Measurements from ENCODE around the gene MAPT.

Gene MAPT

GRCh38 chr17:45889579-45889978 lies 4.8 kb upstream of the MAPT start:
- Mint-ChIP-seq H3K9me3 (peaks cover 9% of the 10 kb centered on the region), H3K4me1 (no peaks in the 10 kb centered on the region), H3K4me3 (no peak overlapping the region), H3K36me3 (ENCODE audit: low read depth) (no peaks in the 10 kb centered on the region), H3K27ac (no peak overlapping the region), H3K27me3 (ENCODE audit: low read depth, poor library complexity) (peaks cover 73% of the 10 kb centered on the region)
- no peak for TF ChIP-seq CTCF (IDR thresholded peaks at IDR 0.05)
- peak; percentile 11 for DNase-seq

- TF ChIP-seq CTCF (IDR thresholded peaks at IDR 0.05) = no peak
- Mint-ChIP-seq H3K27ac (no peak overlapping the region), H3K36me3 (ENCODE audit: low read depth) (no peaks in the 10 kb centered on the region), H3K4me1 (peaks cover 18% of the 10 kb centered on the region), H3K4me3 (peak overlapping the region; percentile 77), H3K9me3 (peaks cover 9% of the 10 kb centered on the region), H3K27me3 (ENCODE audit: low read depth, poor library complexity) (peaks cover 96% of the 10 kb centered on the region)
- no peak for DNase-seq
Measured at GRCh38 chr17:45893725-45894021, 681 bp upstream of the MAPT start.

- peak overlapping the region; percentile 84 for H3K4me3 Mint-ChIP-seq
- H3K27ac Mint-ChIP-seq = no peak overlapping the region
- no peaks in the 10 kb centered on the region for H3K36me3 Mint-ChIP-seq (ENCODE audit: low read depth)
- peaks cover 20% of the 10 kb centered on the region for H3K4me1 Mint-ChIP-seq
- peaks cover 97% of the 10 kb centered on the region for H3K27me3 Mint-ChIP-seq (ENCODE audit: low read depth, poor library complexity)
- no peak for TF ChIP-seq CTCF (IDR thresholded peaks at IDR 0.05)
- peaks cover 9% of the 10 kb centered on the region for H3K9me3 Mint-ChIP-seq
- DNase-seq = peak; percentile 46
Measured at GRCh38 chr17:45895304-45895968, 1.1 kb downstream of the MAPT start.

- H3K9me3 Mint-ChIP-seq = peaks cover 9% of the 10 kb centered on the region
- peaks cover 20% of the 10 kb centered on the region for H3K4me1 Mint-ChIP-seq
- peaks cover 97% of the 10 kb centered on the region for H3K27me3 Mint-ChIP-seq (ENCODE audit: low read depth, poor library complexity)
- peak overlapping the region; percentile 79 for H3K4me3 Mint-ChIP-seq
- DNase-seq = peak; percentile 29
- TF ChIP-seq CTCF (IDR thresholded peaks at IDR 0.05) = no peak
- no peak overlapping the region for H3K27ac Mint-ChIP-seq
- no peaks in the 10 kb centered on the region for H3K36me3 Mint-ChIP-seq (ENCODE audit: low read depth)
Measured at GRCh38 chr17:45895969-45896785, 1.8 kb downstream of the MAPT start.

- Mint-ChIP-seq H3K9me3 (peaks cover 6% of the 10 kb centered on the region), H3K4me3 (peak overlapping the region; percentile 60), H3K27ac (no peak overlapping the region), H3K36me3 (ENCODE audit: low read depth) (no peaks in the 10 kb centered on the region), H3K27me3 (ENCODE audit: low read depth, poor library complexity) (peaks cover 97% of the 10 kb centered on the region), H3K4me1 (peaks cover 20% of the 10 kb centered on the region)
- peak; percentile 46 for DNase-seq
- TF ChIP-seq CTCF (IDR thresholded peaks at IDR 0.05) = no peak
Measured at GRCh38 chr17:45896803-45897693, 2.7 kb downstream of the MAPT start.
